GM10847 (cell line): ENCODE results near the gene PLA2G6.

Experiments
- POLR2A ChIP-seq: IDR thresholded peaks from 2 replicates; pipeline ENCODE4 v1.6.1; 2011; ENCODE audit not compliant: insufficient read length; ENCODE audit errors: extremely low read depth

Gene PLA2G6

GRCh38 chr22:38104084-38104483, 77.5 kb downstream of the PLA2G6 start:
- no peak for TF ChIP-seq POLR2A

GRCh38 chr22:38103641-38104040, 78.0 kb downstream of the PLA2G6 start:
- TF ChIP-seq POLR2A, result no peak

GRCh38 chr22:38098410-38099249, 83.0 kb downstream of the PLA2G6 start:
- TF ChIP-seq POLR2A, result no peak

GRCh38 chr22:38097557-38098409, 83.8 kb downstream of the PLA2G6 start:
- no peak for TF ChIP-seq POLR2A

GRCh38 chr22:38097058-38097457, 84.6 kb downstream of the PLA2G6 start:
- TF ChIP-seq POLR2A, result no peak

GRCh38 chr22:38089474-38089851, 92.2 kb downstream of the PLA2G6 start:
- no peak for TF ChIP-seq POLR2A

- no peak for TF ChIP-seq POLR2A
Observed at GRCh38 chr22:38088629-38089473, 92.8 kb downstream of the PLA2G6 start.

- TF ChIP-seq POLR2A, result no peak
Observed at GRCh38 chr22:38087855-38088254, 93.8 kb downstream of the PLA2G6 start.

GRCh38 chr22:38086942-38087341, 94.7 kb downstream of the PLA2G6 start:
- no peak for TF ChIP-seq POLR2A

- TF ChIP-seq POLR2A, result no peak
Observed at GRCh38 chr22:38086001-38086845, 95.4 kb downstream of the PLA2G6 start.

GRCh38 chr22:38085501-38085900, 96.1 kb downstream of the PLA2G6 start:
- no peak for TF ChIP-seq POLR2A

GRCh38 chr22:38085056-38085455, 96.6 kb downstream of the PLA2G6 start:
- no peak for TF ChIP-seq POLR2A

- TF ChIP-seq POLR2A, result no peak
Observed at GRCh38 chr22:38083931-38084631, 97.5 kb downstream of the PLA2G6 start, which contains the start of gene SLC16A8. Gene SLC16A8 (minus strand): TSS chr22:38084184. CDS start chr22:38082873, 1,311 bp downstream.

GRCh38 chr22:38082986-38083710, 98.5 kb downstream of the PLA2G6 start:
- TF ChIP-seq POLR2A, result no peak
